ENCODE measurements around the gene PARP3. TPM values are rescaled to one million over a fixed set of nuclear protein-coding genes. Genes with fewer than 3 reads are reported as not detected.
A peak's percentile ranks its signal among the peaks of the same experiment; 100 is the strongest.

PARP3 gene
- total RNA-seq, 4 donors from 2014 or later = 5.1 to 22.4 (median 11.4) TPM

- intact Hi-C loops (cut with DNase I; ENCODE audit: low total_unique reads) = no loop called here
- no peaks in the 10 kb centered on the region for H3K27me3 ChIP-seq
- H3K4me3 ChIP-seq = no peak overlapping the region
- TF ChIP-seq, protein P1, sequence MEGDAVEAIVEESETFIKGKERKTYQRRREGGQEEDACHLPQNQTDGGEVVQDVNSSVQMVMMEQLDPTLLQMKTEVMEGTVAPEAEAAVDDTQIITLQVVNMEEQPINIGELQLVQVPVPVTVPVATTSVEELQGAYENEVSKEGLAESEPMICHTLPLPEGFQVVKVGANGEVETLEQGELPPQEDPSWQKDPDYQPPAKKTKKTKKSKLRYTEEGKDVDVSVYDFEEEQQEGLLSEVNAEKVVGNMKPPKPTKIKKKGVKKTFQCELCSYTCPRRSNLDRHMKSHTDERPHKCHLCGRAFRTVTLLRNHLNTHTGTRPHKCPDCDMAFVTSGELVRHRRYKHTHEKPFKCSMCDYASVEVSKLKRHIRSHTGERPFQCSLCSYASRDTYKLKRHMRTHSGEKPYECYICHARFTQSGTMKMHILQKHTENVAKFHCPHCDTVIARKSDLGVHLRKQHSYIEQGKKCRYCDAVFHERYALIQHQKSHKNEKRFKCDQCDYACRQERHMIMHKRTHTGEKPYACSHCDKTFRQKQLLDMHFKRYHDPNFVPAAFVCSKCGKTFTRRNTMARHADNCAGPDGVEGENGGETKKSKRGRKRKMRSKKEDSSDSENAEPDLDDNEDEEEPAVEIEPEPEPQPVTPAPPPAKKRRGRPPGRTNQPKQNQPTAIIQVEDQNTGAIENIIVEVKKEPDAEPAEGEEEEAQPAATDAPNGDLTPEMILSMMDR (IDR thresholded peaks at IDR 0.05) = no peak
- no peak for DNase-seq
- H3K36me3 ChIP-seq = no peaks in the 10 kb centered on the region
- no peak overlapping the region for H3K27ac ChIP-seq
- no peaks in the 10 kb centered on the region for H3K9me3 ChIP-seq
- peaks cover 0 to 6% of the 10 kb centered on the region in 2 donors for H3K4me1 ChIP-seq
Observed at GRCh38 chr3:51944451-51945021, 2.4 kb downstream of the PARP3 start.

DNA sequence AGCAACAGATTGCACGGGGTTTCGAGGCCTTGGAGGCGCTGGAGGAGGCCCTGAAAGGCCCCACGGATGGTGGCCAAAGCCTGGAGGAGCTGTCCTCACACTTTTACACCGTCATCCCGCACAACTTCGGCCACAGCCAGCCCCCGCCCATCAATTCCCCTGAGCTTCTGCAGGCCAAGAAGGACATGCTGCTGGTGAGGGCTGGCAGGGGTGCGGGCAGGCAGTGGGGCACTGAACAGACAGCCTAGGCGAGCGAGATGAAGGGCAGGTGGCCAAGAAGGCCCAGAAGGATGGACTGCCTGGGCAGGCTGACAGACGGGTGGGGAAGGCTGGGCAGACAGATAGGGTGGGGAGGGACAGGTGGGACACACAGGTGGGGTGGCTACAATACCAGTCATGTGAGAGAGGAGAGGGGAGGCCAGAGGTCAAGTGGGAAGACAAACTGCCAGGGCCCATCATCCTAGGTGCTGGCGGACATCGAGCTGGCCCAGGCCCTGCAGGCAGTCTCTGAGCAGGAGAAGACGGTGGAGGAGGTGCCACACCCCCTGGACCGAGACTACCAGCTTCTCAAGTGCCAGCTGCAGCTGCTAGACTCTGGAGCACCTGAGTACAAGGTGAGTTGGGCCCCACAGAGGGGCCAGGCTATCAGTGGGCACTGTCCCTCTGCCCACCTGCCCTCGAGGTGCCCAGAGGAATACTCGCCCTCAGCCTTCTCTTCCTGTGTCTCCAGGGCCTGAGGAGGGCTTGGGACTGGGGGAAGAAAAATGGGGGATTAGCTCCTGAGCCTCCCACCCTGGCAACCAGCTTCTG, 3.1 kb downstream of the PARP3 start:
- intact Hi-C loops (cut with DNase I; ENCODE audit: low total_unique reads) = no loop called here

DNA sequence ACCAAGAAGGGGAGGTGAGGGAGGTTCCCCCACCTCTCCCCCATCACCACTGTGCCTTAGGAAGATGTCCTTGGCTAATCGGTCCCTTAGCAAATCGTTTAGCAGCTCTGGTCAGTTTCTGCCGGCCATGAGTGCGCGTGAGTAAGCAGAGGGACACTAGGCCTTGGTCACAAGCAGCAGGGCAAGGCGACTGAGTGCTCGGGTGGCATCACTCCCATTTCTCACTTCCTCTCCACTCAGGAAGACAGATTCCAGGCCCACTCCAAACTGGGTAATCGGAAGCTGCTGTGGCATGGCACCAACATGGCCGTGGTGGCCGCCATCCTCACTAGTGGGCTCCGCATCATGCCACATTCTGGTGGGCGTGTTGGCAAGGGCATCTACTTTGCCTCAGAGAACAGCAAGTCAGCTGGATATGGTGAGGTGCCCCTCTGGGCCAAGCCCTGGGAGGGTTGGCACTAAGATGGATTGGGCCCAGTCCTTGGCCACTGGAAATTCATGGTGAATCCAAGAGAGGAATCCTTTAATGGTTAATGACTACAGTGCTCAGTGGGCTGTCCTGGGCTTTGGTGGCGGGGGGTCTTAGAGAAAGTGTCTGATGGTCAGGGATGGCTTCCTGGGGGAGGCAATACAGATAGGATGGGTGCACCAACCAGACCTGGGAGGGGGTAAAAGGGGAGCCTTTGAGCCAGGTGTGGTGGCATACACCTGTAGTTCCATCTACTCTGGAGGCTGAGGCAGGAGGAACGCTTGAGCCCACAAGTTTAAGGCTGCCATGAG, 4.0 kb downstream of the PARP3 start:
- no peak for DNase-seq
- Histone ChIP-seq H3K4me1 (peaks cover 0 to 2% of the 10 kb centered on the region in 2 donors), H3K27ac (no peak overlapping the region), H3K9me3 (no peaks in the 10 kb centered on the region), H3K36me3 (no peaks in the 10 kb centered on the region), H3K4me3 (no peak overlapping the region), H3K27me3 (no peaks in the 10 kb centered on the region)
- intact Hi-C loops (cut with DNase I; ENCODE audit: low total_unique reads) = no loop called here
- no peak for TF ChIP-seq POLR2A (IDR thresholded peaks at IDR 0.05)
- TF ChIP-seq, protein P1 (IDR thresholded peaks at IDR 0.05) = no peak

More for the DNA sequence above, 3.1 kb downstream of the PARP3 start:
- Histone ChIP-seq H3K4me3 (no peak overlapping the region), H3K27me3 (no peaks in the 10 kb centered on the region), H3K36me3 (no peaks in the 10 kb centered on the region), H3K27ac (no peak overlapping the region), H3K9me3 (no peaks in the 10 kb centered on the region), H3K4me1 (peaks cover 0 to 6% of the 10 kb centered on the region in 2 donors)
- no peak for DNase-seq
- no peak for TF ChIP-seq POLR2A (IDR thresholded peaks at IDR 0.05)
- TF ChIP-seq, protein P1 (IDR thresholded peaks at IDR 0.05) = no peak

DNA sequence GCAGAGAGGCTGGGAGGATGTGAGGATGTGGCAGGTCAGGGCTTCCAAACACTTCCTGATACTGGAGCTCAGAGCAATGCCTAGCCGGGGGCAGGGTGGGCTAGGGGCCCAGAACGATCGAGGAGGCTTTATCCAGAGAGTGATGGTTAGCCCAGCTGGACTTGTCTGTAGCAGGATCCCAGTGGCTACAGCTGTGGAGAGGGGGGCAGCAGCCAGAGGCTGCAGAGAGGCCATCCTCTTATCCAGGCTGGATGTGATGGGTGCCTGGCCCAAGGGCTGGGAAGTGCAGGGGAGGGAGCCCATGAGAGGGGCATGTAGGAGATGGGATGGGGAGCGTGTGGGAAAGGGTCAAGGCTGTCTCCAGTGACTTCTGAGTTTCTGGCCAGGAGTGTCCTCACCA, 4.6 kb downstream of the PARP3 start:
- Histone ChIP-seq H3K4me1 (no peaks in the 10 kb centered on the region), H3K36me3 (no peaks in the 10 kb centered on the region), H3K27me3 (no peaks in the 10 kb centered on the region), H3K4me3 (no peak overlapping the region), H3K27ac (no peak overlapping the region), H3K9me3 (no peaks in the 10 kb centered on the region)
- DNase-seq = peak in 1 of 2 donors; percentile 11
- intact Hi-C loops (cut with DNase I; ENCODE audit: low total_unique reads) = no loop called here
- TF ChIP-seq POLR2A (IDR thresholded peaks at IDR 0.05) = no peak
- TF ChIP-seq, protein P1 (IDR thresholded peaks at IDR 0.05) = no peak

Measured in uterus (tissue), 4 donors.